MCF 10A (cell line): ENCODE results near the gene ESD. TPM values are rescaled to one million over a fixed set of nuclear protein-coding genes. Genes with fewer than 3 reads are reported as not detected.
"Not testable (repeated sequence)": the region's sequence is repeated elsewhere in the genome, so short reads cannot be mapped to it uniquely, and the experiment has no call there.

Experiments used
- BruUV-seq: library from RNA; stranded (reverse); fragments of 400-500 nt; replicated peaks from 2 replicates; lab custom pipeline; 2021; lab: Mats Ljungman, UMichigan
- CTCF ChIA-PET: fragments of 300-600 bp; sonication (Branson Sonifier 250); formaldehyde crosslinking; extraction: SDS; loops from one replicate; lab custom pipeline; 2021; ENCODE audit warnings: antibody characterized with exemption, inconsistent platforms; lab: Yijun Ruan, JAX
- POLR2A ChIA-PET: fragments of 300-600, 350-650 bp; sonication (Branson Sonifier 250); formaldehyde crosslinking; extraction: SDS; loops from one replicate; lab custom pipeline; 2020; ENCODE audit warnings: antibody characterized with exemption, inconsistent platforms; lab: Yijun Ruan, JAX
- DNase-seq: peaks from one replicate; pipeline ENCODE4 v3.0.0-alpha.2; 2018; ENCODE audit not compliant: unreplicated experiment
- H3K27ac Mint-ChIP-seq: one replicate; pipeline ENCODE4 v1.8.0; 2022; ENCODE audit warnings: mild to moderate bottlenecking, low read depth, mixed read lengths; ENCODE audit not compliant: unreplicated experiment
- H3K27me3 Mint-ChIP-seq: one replicate; pipeline ENCODE4 v1.8.0; 2022; ENCODE audit warnings: mixed read lengths; ENCODE audit not compliant: insufficient read depth, unreplicated experiment
- H3K36me3 Mint-ChIP-seq: one replicate; pipeline ENCODE4 v1.8.0; 2022; ENCODE audit warnings: mild to moderate bottlenecking, moderate library complexity, mixed read lengths; ENCODE audit not compliant: insufficient read depth, unreplicated experiment
- H3K4me1 Mint-ChIP-seq: one replicate; pipeline ENCODE4 v1.8.0; 2022; ENCODE audit warnings: mixed read lengths; ENCODE audit not compliant: insufficient read depth, unreplicated experiment
- H3K4me3 Mint-ChIP-seq: one replicate; pipeline ENCODE4 v1.8.0; 2022; ENCODE audit warnings: mild to moderate bottlenecking, moderate library complexity, mixed read lengths; ENCODE audit not compliant: unreplicated experiment
- H3K9me3 Mint-ChIP-seq: one replicate; pipeline ENCODE4 v1.8.0; 2022; ENCODE audit warnings: mixed read lengths; ENCODE audit not compliant: unreplicated experiment
- intact Hi-C: fragments of 100-400 bp; cut with micrococcal nuclease; formaldehyde crosslinking; loops from 2 replicates; pipeline ENCODE4 v1.14.1; 2022
- total RNA-seq: library from RNA; stranded (reverse); gene quantifications from 2 replicates; pipeline ENCODE4 v1.2.3, GENCODE V29; 2022
- TF ChIP-seq, protein P1 (sequence below): fragments of 200-600 bp; IDR thresholded peaks from one replicate; pipeline ENCODE4 v1.8.0; 2022; ENCODE audit warnings: antibody characterized with exemption, mild to moderate bottlenecking; ENCODE audit not compliant: unreplicated experiment

ESD gene
- total RNA-seq, 1 experiment from 2014 or later = 105 TPM

DNA sequence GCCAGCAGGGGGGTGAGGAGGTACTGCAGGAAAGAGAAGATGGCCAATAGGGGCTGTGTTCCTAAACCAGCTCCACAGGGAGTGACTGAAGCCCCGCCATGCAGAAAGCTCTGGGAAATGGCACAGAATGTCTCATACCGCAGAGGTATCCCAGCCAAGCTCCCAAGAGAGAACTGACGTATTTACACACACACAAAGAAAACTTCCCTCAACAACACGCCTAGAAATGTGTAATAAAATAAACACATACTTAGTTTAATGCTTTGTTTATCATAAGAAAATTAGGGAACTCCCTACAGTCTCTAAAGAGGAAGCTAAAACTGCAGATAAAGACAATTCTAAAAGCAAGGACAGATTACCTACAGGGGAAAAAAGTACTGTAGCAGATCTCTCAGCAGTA, 40.0 kb downstream of the ESD start:
- BruUV-seq = no TSS peak
- H3K27ac Mint-ChIP-seq = no peak overlapping the region
- peaks cover 15% of the 10 kb centered on the region for H3K4me1 Mint-ChIP-seq
- intact Hi-C loops = no loop called here
- H3K9me3 Mint-ChIP-seq = no peaks in the 10 kb centered on the region
- no peaks in the 10 kb centered on the region for H3K36me3 Mint-ChIP-seq
- no peaks in the 10 kb centered on the region for H3K27me3 Mint-ChIP-seq
- CTCF ChIA-PET = interaction anchor here (0.5 kb wide), 1 partner anchor 380 kb away, joined by 3 read pairs; no protein-coding TSS in a partner anchor
- TF ChIP-seq, protein P1, sequence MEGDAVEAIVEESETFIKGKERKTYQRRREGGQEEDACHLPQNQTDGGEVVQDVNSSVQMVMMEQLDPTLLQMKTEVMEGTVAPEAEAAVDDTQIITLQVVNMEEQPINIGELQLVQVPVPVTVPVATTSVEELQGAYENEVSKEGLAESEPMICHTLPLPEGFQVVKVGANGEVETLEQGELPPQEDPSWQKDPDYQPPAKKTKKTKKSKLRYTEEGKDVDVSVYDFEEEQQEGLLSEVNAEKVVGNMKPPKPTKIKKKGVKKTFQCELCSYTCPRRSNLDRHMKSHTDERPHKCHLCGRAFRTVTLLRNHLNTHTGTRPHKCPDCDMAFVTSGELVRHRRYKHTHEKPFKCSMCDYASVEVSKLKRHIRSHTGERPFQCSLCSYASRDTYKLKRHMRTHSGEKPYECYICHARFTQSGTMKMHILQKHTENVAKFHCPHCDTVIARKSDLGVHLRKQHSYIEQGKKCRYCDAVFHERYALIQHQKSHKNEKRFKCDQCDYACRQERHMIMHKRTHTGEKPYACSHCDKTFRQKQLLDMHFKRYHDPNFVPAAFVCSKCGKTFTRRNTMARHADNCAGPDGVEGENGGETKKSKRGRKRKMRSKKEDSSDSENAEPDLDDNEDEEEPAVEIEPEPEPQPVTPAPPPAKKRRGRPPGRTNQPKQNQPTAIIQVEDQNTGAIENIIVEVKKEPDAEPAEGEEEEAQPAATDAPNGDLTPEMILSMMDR = no peak
- peak; percentile 50 for DNase-seq
- H3K4me3 Mint-ChIP-seq = no peak overlapping the region
- POLR2A ChIA-PET = interaction anchor here (0.7 kb wide), 1 partner anchor 1225 kb away, joined by 3 read pairs; no protein-coding TSS in a partner anchor

DNA sequence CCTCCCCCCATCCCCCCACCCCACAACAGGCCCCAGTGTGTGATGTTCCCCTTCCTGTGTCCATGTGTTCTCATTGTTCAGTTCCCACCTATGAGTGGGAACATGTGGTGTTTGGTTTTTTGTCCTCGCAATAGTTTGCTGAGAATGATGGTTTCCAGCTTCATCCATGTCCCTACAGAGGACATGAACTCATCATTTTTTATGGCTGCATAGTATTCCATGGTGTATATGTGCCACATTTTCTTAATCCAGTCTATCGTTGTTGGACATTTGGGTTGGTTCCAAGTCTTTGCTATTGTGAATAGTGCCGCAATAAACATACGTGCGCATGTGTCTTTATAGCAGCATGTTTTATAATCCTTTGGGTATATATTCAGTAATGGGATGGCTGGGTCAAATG, 41.5 kb downstream of the ESD start:
- H3K9me3 Mint-ChIP-seq, POLR2A ChIA-PET, H3K27me3 Mint-ChIP-seq, H3K4me1 Mint-ChIP-seq, intact Hi-C loops, BruUV-seq, DNase-seq, H3K27ac Mint-ChIP-seq, H3K4me3 Mint-ChIP-seq, CTCF ChIA-PET: not testable (repeated sequence)
- H3K36me3 Mint-ChIP-seq = peaks cover 14% of the 10 kb centered on the region

DNA sequence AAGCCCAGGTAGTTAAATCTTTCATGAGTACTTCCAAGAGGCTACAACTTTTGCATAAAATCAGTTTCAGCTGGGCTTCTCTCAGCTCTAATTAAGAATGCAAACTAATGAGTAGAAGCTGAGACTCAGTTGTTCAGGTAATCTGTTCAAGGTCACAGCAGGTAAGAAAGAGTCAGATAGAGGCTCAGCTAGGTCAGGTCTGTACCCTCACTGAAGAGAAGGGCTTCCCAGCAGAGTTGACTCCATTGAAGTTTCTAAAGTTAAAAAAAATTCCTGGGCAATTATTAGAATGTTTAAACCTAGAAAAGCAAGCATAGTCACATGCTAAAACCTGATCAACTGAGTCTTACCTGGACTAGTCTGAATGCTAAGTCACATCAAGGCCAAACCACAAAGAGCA, 42.1 kb downstream of the ESD start:
- intact Hi-C loops = no loop called here
- no peak for DNase-seq
- POLR2A ChIA-PET = no interaction called here
- Mint-ChIP-seq H3K36me3 (peaks cover 21% of the 10 kb centered on the region), H3K9me3 (no peaks in the 10 kb centered on the region), H3K4me3 (no peak overlapping the region), H3K4me1 (peaks cover under 1% of the 10 kb centered on the region), H3K27ac (no peak overlapping the region), H3K27me3 (no peaks in the 10 kb centered on the region)
- CTCF ChIA-PET = interaction anchor here (0.6 to 1.0 kb wide), 2 partner anchors 10 to 97 kb away, joined by 3 to 6 read pairs; no protein-coding TSS in a partner anchor
- TF ChIP-seq, protein P1 = no peak
- BruUV-seq = no TSS peak

DNA sequence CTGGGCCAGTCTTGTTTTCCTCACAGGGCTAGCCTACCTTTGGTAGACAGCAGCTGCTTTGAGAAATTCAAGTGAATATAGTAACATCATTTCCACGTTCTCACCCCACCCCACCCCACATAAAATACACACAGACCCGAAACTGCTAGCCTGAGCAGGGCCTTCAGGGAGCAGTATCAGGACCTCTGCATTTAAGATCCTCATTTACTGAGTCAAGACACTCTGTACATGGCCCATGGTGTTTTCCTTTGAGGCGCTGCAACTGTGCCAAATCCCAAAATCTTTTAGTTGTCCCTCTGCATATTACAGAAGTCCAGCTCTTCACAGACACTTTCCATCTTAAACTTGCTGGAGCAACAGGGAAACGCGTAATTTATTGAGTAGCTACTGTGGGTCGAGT, 43.0 kb downstream of the ESD start:
- POLR2A ChIA-PET = no interaction called here

More for the DNA sequence above, 43.0 kb downstream of the ESD start:
- Mint-ChIP-seq H3K4me1 (no peaks in the 10 kb centered on the region), H3K27ac (no peak overlapping the region), H3K27me3 (no peaks in the 10 kb centered on the region), H3K9me3 (no peaks in the 10 kb centered on the region), H3K4me3 (no peak overlapping the region), H3K36me3 (peaks cover 21% of the 10 kb centered on the region)
- DNase-seq = no peak
- CTCF ChIA-PET = no interaction called here
- TF ChIP-seq, protein P1 = no peak
- intact Hi-C loops = no loop called here
- BruUV-seq = no TSS peak
